Measurements from ENCODE around the gene LAMTOR2. TPM values are rescaled to one million over a fixed set of nuclear protein-coding genes. Genes with fewer than 3 reads are reported as not detected.
"Not testable (repeated sequence)": the region's sequence is repeated elsewhere in the genome, so short reads cannot be mapped to it uniquely, and the experiment has no call there.

The LAMTOR2 gene
- polyA plus RNA-seq, 6 donors from 2014 or later: 99.5 to 139 (median 114) TPM

DNA sequence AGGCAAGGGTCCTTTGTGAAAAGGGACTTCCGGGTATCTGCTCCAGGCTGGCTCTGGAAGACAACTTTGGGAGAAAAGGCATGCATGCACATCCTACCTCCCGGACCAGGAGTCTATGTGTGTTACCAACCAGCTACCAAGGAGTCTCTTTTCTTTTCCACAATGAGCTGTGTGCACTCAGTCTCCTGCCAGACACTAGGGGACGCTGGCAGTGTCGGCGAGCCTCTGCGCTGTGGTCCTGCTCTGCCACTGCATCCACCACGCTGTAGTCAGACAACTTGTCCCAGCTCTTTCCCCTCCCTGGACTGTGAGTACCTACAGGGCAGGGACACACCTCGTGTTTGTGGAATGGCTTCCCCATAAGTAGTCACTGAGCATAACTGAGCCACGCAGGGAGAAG is 28.7 kb upstream of the LAMTOR2 start:
- ATAC-seq (ENCODE audit: low read depth in 2 of 2) (peak; percentile 80 to 82), DNase-seq (no peak)
- peaks cover 7 to 10% (median 9%) of the 10 kb centered on the region in 3 donors for H3K27me3 Mint-ChIP-seq
- peaks cover 1 to 7% (median 5%) of the 10 kb centered on the region in 3 donors for H3K4me1 Mint-ChIP-seq
- H3K27ac Mint-ChIP-seq: no peak overlapping the region
- no peaks in the 10 kb centered on the region for H3K9me3 Mint-ChIP-seq
- H3K36me3 Mint-ChIP-seq: no peaks in the 10 kb centered on the region
- H3K4me3 Mint-ChIP-seq: no peak overlapping the region

DNA sequence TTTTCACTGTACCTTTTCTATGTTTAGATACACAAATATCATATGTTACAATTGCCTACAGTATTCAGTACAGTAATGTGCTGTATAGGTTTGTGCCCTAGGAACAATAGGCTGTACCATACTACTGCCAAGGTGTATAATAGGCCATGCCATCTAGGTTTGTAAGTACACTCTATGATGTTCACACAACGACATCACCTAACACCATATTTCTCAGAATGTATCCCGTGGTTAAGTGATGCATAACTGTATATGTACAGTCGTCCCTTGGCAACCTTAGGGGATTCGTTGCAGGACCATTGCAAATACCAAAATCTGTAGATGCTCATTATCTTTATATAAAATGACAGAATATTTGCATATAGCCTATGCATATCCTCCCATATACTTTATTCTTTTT is 28.0 kb upstream of the LAMTOR2 start:
- DNase-seq (no peak), ATAC-seq (ENCODE audit: low read depth in 2 of 2) (no peak)
- H3K4me1 Mint-ChIP-seq: peaks cover 0 to 5% (median 4%) of the 10 kb centered on the region in 3 donors
- H3K27me3 Mint-ChIP-seq: peaks cover 7 to 10% (median 9%) of the 10 kb centered on the region in 3 donors
- H3K4me3 Mint-ChIP-seq: no peak overlapping the region
- no peak overlapping the region for H3K27ac Mint-ChIP-seq
- no peaks in the 10 kb centered on the region for H3K36me3 Mint-ChIP-seq
- no peaks in the 10 kb centered on the region for H3K9me3 Mint-ChIP-seq

DNA sequence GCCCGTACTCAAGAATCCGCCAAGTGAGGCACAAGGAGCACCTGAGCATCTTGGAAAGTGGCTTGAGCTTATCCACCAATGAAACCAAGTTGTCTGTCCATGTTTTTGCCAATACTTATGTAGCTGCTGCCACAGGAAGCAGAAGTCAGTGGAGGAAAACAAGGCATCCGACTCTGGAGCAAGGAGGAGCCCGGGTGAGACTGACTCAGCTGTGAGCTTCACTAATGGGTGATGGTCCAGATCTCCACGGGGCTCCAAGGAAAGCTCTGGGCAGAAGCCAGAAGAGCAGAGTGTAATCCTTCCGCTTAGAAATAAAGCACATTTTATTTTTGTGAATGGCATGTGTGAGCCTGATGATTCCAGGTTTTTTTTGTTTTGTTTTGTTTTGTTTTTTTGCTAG is 21.6 kb upstream of the LAMTOR2 start:
- Mint-ChIP-seq H3K27ac (peak overlapping the region in 1 of 6 donors; percentile 16), H3K9me3 (no peaks in the 10 kb centered on the region), H3K36me3 (peaks cover 0 to 9% of the 10 kb centered on the region in 2 donors), H3K27me3 (no peaks in the 10 kb centered on the region), H3K4me3 (no peak overlapping the region), H3K4me1 (no peaks in the 10 kb centered on the region)
- ATAC-seq (ENCODE audit: low read depth in 2 of 2) (no peak), DNase-seq (no peak)

DNA sequence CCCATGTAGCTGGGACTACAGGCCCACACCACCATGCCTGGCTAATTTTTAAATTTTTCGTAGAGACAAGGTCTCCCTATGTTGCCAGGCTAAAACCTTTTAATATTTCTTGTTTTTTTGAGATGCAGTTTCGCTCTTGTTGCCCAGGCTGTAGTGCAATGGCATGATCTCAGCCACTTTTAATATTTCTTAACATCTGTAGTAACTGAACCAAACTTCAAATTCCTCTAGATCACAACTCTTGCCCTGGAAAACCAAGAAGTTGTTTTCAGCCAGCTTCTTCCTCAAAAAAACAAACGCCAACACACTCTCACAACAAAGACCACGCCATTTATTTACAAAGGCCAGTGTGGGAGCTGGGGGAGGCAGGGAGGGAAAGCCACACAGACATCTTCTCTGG is 19.6 kb upstream of the LAMTOR2 start:
- not testable (repeated sequence) for H3K27me3 Mint-ChIP-seq; ATAC-seq (ENCODE audit: low read depth in 2 of 2); H3K36me3 Mint-ChIP-seq; H3K27ac Mint-ChIP-seq; DNase-seq; H3K9me3 Mint-ChIP-seq; H3K4me3 Mint-ChIP-seq; H3K4me1 Mint-ChIP-seq

DNA sequence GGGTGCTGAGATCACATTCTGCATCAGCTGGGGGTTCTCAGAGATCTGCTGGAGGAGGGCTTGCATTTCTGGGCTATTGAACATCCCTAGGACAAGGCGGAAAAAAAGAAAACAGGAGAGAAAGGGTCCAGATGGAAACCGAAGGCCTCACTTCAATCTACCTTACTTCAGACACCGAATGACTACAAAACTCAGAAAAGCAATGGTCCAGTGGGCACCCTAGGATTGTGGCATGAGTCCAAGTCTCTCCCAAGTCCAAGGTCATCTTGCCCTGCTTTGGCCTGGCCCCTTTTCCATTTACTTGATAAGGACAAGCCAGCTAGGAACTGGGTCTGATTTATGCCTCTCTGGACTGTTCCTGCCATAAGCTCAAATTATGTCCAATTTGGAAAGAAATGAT is 11.8 kb upstream of the LAMTOR2 start:
- Mint-ChIP-seq H3K27ac (no peak overlapping the region), H3K4me3 (no peak overlapping the region), H3K9me3 (no peaks in the 10 kb centered on the region), H3K27me3 (no peaks in the 10 kb centered on the region), H3K4me1 (peaks cover 0 to 6% (median 0%) of the 10 kb centered on the region in 3 donors), H3K36me3 (peaks cover 11 to 13% of the 10 kb centered on the region in 2 donors)
- ATAC-seq (ENCODE audit: low read depth in 2 of 2): no peak
- DNase-seq: no peak

DNA sequence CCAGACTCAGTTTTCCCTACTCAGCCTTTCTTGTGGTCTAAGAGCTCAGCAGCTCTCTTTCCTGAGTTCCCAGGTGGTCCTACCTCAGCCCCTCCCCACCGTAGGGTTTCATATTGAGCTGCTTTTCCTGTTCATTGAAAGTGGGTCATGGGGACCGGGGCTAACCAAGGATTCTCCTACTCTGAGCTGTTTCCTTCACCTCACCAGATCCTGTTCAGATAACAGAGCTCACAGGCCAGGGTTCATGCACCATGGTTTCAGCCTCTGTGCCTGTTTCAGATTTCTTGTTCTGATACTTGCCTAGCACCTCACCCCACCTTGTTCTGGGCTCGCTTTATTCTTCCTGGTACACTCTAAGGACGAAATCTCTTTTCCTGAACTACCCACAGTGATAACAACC is 9.5 kb upstream of the LAMTOR2 start:
- H3K9me3 Mint-ChIP-seq: no peaks in the 10 kb centered on the region
- no peak for DNase-seq
- H3K36me3 Mint-ChIP-seq: peaks cover 19 to 22% of the 10 kb centered on the region in 2 donors
- H3K4me3 Mint-ChIP-seq: no peak overlapping the region
- H3K27me3 Mint-ChIP-seq: no peaks in the 10 kb centered on the region
- ATAC-seq (ENCODE audit: low read depth in 2 of 2): no peak
- peaks cover 0 to 6% (median 5%) of the 10 kb centered on the region in 3 donors for H3K4me1 Mint-ChIP-seq
- H3K27ac Mint-ChIP-seq: peak overlapping the region in 1 of 6 donors; percentile 49

DNA sequence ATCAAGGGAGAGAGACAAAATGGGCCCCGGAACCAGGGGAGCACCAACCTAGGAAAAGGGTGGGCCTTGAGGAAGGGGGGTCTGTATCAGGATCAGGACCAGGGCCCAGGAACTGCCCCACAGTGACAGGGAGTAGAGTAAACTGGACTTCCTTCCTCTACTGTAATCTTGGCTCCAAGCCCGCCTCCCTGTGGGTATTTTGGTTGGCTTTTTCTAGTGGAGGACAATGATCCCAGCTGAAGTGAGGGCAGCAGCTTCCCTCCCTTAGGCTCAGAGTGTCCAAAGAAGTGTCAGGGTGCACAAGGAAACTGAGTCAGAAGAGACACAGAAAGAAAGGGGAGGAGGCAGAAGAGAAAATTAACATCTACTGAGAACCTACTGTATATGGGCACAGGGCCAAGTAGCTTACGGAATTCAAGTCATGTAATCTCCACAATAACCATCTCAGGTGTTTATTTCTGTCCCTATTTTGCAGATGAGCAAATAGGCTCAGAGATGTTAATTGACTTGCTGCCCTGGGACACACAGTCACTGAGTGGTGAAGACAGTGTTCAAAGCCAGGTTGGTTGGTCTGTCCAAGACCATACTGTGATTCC is 5.8 kb upstream of the LAMTOR2 start:
- DNase-seq: no peak
- Mint-ChIP-seq H3K27ac (peak overlapping the region in 2 of 6 donors; percentile 18 to 72), H3K4me3 (no peak overlapping the region), H3K27me3 (no peaks in the 10 kb centered on the region), H3K4me1 (peaks cover 15 to 18% (median 15%) of the 10 kb centered on the region in 3 donors), H3K36me3 (peaks cover 8 to 9% of the 10 kb centered on the region in 2 donors), H3K9me3 (no peaks in the 10 kb centered on the region)
- ATAC-seq (ENCODE audit: low read depth in 2 of 2): no peak

DNA sequence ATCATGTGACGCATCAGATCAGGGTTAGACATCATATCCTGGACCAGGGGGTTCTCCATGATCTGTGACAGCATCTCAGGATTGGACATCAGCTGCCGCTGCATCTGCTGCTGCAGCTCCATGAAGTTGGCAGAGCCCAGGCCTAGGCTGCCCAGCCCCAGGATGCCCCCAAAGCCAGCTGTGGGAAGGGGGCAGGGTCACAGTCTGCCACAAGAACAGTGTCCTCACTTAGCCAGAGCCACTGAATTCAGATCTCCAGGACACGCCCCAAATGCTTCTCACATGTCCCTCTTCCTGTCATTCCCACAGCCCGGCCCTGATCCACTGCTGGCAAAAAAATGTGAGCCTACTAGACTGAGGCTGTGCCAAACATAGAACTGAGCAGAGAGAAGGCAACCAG is 4.2 kb upstream of the LAMTOR2 start:
- no peak overlapping the region for H3K27ac Mint-ChIP-seq
- H3K4me1 Mint-ChIP-seq: peaks cover 19 to 27% (median 25%) of the 10 kb centered on the region in 3 donors
- peak overlapping the region in 3 of 8 donors; percentile 15 to 58 (median 22) for H3K4me3 Mint-ChIP-seq
- ATAC-seq (ENCODE audit: low read depth in 2 of 2): no peak
- H3K27me3 Mint-ChIP-seq: no peaks in the 10 kb centered on the region
- no peak for DNase-seq
- peaks cover 8 to 9% of the 10 kb centered on the region in 2 donors for H3K36me3 Mint-ChIP-seq
- H3K9me3 Mint-ChIP-seq: no peaks in the 10 kb centered on the region

DNA sequence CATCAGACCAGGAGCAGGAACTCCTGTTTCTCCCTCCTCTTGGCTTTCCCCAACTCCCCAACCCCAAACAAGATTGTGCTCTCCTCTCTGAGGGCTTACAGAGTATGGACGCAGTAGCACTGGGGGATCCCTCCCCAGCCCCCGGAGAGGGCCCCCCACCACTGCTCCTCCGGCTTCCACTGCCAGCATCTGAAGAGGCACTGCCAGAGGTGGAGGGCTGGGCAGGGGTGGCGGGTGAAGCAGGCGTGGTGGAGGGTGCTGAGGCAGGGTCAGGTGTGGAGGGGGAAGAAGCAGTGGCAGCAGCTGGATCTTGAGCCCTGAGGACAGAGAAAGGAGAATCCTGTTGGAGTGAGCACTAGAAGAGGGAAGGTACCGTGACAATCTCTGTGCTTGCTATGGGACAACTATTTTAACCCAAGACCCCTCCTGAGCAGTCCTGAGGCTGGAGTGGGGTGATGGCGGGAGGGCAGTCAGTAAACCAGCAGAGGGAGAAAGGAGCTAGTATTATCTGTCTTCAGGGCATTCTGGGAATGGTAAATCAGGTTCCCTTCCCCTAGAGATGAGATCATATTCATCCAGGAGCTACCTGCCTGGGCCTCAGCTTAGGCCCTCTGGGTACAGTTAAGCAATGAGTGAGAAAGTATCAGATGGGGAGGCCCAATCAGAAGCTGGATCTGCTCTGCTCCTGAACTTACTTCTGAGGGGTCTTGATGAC is 3.4 kb upstream of the LAMTOR2 start:
- Mint-ChIP-seq H3K27ac (peak overlapping the region in 1 of 6 donors; percentile 88), H3K4me1 (peaks cover 26 to 34% (median 33%) of the 10 kb centered on the region in 3 donors), H3K9me3 (no peaks in the 10 kb centered on the region), H3K27me3 (no peaks in the 10 kb centered on the region), H3K4me3 (peak overlapping the region in 2 of 8 donors; percentile 96 to 97), H3K36me3 (peaks cover 8 to 9% of the 10 kb centered on the region in 2 donors)
- ATAC-seq (ENCODE audit: low read depth in 2 of 2): no peak
- no peak for DNase-seq

DNA sequence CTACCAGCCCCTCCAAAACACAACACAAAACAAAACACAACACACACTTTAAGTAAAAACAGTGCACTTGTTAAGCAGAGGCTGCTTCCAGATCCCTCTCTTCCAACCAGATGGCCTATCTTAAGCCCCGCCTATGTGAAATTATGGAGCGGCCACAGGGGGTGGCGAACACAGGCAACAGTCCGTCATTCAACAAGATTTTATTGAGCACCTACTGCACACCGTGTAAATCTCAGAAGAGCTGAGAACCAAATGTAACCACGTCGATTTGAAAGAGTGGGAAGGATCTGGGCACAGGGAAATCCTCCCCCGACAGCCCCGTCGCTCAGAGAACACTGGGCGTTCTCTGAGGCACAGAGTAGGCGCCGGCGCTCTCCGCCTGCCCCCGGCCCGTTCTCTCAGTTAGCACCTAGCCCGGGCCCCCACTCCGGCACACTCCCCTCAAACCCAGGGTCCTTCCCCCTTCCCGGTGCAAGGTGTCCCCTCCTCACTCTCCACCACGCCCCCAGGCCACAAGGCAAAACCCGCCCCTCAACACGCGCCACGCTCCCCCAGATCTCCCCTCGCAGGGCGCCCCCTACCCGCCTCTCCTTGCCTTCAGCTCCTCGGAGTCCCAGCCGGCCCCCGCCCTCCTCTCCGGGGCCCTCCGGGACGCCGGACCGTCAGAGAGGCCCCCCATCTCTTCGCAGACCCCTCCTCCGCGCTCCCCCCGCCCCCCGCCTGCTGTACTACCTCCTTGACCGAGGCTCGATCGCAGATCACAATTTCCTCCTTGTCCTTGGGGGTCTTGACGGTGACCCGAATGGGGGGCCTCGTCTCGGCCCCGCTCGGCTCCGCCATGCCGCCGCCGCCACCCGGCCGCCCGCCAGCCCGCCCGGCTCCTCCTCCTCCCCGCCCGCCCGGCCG is 1.5 kb upstream of the LAMTOR2 start:
- peak overlapping the region; percentile 63 to 94 (median 87) for H3K27ac Mint-ChIP-seq
- peak overlapping the region; percentile 92 to 99 (median 96) for H3K4me3 Mint-ChIP-seq
- H3K27me3 Mint-ChIP-seq: no peaks in the 10 kb centered on the region
- peak; percentile 69 for DNase-seq
- H3K4me1 Mint-ChIP-seq: peaks cover 30 to 39% (median 34%) of the 10 kb centered on the region in 3 donors
- ATAC-seq (ENCODE audit: low read depth in 2 of 2): peak; percentile 48 to 49
- H3K36me3 Mint-ChIP-seq: peaks cover 8 to 9% of the 10 kb centered on the region in 2 donors
- no peaks in the 10 kb centered on the region for H3K9me3 Mint-ChIP-seq

DNA sequence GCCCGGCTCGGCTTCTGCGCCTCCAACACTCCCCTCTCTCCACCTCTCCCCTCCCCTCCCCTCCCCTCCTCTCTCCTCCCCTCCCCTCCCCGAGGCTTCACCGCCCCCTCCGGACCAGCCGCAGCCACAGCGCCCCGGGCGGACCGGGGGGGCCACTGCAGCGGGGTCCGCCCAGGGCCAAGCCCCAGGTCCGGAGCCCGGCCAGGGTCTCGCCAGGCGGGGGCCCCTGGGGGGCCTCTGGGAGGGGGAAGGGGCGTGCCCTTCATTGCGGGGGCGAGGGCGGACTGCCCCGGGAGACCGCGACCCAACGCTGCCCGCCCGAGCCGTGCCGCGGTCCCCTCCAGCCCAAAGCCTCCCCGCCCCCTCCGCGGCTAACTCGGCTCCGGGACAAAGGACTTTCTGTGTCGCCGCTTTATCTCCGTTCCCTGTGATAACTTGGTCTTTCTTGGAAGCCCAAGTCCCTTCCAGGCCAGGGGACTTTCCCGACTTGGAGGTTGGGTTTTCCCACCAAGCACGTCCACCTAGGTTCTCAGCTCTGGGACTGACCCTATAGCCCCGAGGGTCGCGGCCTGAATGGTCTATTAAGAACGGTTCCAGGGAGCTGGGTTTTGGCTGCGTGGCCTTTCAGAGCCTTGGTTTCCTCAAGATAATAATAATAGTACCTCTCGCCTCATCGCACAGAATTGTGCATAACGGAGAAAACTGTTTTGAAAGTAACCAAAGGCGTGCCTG is 648 bp upstream of the LAMTOR2 start, which contains the start of gene UBQLN4:
Gene UBQLN4 (minus strand): TSS at position 31 of the 732 bp plus-strand sequence. CDS start 97 bp downstream, outside the sequence.
- DNase-seq (peak; percentile 85), ATAC-seq (ENCODE audit: low read depth in 2 of 2) (peak; percentile 62 to 63)
- H3K9me3 Mint-ChIP-seq: no peaks in the 10 kb centered on the region
- peaks cover 30 to 39% (median 34%) of the 10 kb centered on the region in 3 donors for H3K4me1 Mint-ChIP-seq
- H3K4me3 Mint-ChIP-seq: peak within 1 kb of the TSS; percentile 95 to 99 (median 97)
- H3K27ac Mint-ChIP-seq: peak within 1 kb of the TSS; percentile 88 to 99 (median 96)
- peaks cover 8 to 9% of the 10 kb centered on the region in 2 donors for H3K36me3 Mint-ChIP-seq
- no peaks in the 10 kb centered on the region for H3K27me3 Mint-ChIP-seq

DNA sequence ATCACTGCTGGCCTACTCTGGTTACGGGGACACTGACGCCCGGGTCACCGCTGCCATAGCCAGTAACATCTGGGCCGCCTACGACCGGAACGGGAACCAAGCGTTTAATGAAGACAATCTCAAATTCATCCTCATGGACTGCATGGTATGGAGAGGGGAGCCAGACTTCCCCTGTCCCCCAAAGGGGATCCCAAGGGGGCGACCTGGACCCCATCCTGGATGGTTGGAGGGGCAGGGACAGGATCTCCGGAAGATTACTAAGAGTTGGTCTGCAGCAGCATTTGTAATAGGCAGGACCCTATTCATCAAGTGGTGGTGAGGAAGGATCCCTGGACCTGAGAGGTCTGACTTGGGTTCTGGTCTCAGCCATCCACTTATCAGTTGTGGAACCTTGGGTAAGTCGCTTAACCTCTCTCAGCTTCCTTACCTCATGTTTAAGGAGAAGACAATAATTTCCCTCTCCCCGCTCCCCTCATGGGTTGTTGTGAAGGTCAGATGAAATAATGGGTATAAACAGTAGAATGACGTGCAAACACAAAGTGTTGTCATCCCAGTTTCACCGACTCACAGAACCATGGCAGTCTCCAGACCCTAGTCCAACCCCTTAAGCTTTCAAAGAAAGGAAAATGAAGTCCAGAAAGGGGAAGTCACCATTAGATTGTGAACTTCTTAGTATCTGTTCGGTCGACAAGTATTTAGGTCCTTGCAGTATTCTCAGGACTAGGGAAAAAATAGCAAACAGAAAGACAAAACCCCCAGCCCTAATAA is 883 bp downstream of the LAMTOR2 start:
- no peak for DNase-seq
- H3K36me3 Mint-ChIP-seq: no peaks in the 10 kb centered on the region
- H3K4me1 Mint-ChIP-seq: peaks cover 26 to 39% (median 34%) of the 10 kb centered on the region in 3 donors
- peak overlapping the region; percentile 91 to 99 (median 97) for H3K4me3 Mint-ChIP-seq
- H3K27ac Mint-ChIP-seq: peak overlapping the region; percentile 69 to 99 (median 85)
- ATAC-seq (ENCODE audit: low read depth in 2 of 2): no peak
- no peaks in the 10 kb centered on the region for H3K27me3 Mint-ChIP-seq
- no peaks in the 10 kb centered on the region for H3K9me3 Mint-ChIP-seq

All from naive B cell (primary cell).